ACC112 (cell line): ENCODE results near the gene GOLT1A.

Source experiments
- H2AFZ ChIP-seq: fragments of 200-600 bp; sonication (generic); one replicate; pipeline ENCODE4 v1.6.0; 2017; ENCODE audit warnings: antibody characterized with exemption, low read length; ENCODE audit not compliant: unreplicated experiment
- H3K27ac ChIP-seq: fragments of 200-600 bp; sonication (generic); 2 replicates; pipeline ENCODE4 v1.5.1; 2014; ENCODE audit warnings: low read depth, mild to moderate bottlenecking, antibody characterized with exemption, low read length, moderate library complexity
- H3K27me3 ChIP-seq: fragments of 200-600 bp; sonication (generic); 2 replicates; pipeline ENCODE4 v1.6.1; 2014; ENCODE audit warnings: mild to moderate bottlenecking, antibody characterized with exemption, low read length, moderate library complexity, mixed read lengths; ENCODE audit not compliant: insufficient read depth
- H3K36me3 ChIP-seq: fragments of 200-600 bp; sonication (generic); 2 replicates; pipeline ENCODE4 v1.6.1; 2016; ENCODE audit warnings: mild to moderate bottlenecking, antibody characterized with exemption, low read length, moderate library complexity, mixed read lengths; ENCODE audit not compliant: insufficient read depth
- H3K4me1 ChIP-seq: fragments of 200-600 bp; sonication (generic); one replicate; pipeline ENCODE4 v1.6.1; 2016; ENCODE audit warnings: low read length, mixed read lengths; ENCODE audit not compliant: insufficient read depth, unreplicated experiment, control insufficient read depth
- H3K4me3 ChIP-seq: fragments of 200-600 bp; sonication (generic); 2 replicates; pipeline ENCODE4 v1.5.1; 2014; ENCODE audit warnings: mild to moderate bottlenecking, low read depth, low read length
- H3K79me2 ChIP-seq: fragments of 200-600 bp; sonication (generic); one replicate; pipeline ENCODE4 v1.6.0; 2016; ENCODE audit warnings: low read length; ENCODE audit not compliant: control insufficient read depth, unreplicated experiment, insufficient read depth

Gene GOLT1A

GRCh38 chr1:204202481-204202880 lies 11.3 kb downstream of the GOLT1A start:
- Histone ChIP-seq H3K36me3 (no peaks in the 10 kb centered on the region), H2AFZ (no peak overlapping the region), H3K4me1 (peaks cover 12% of the 10 kb centered on the region), H3K27me3 (peaks cover 48% of the 10 kb centered on the region), H3K79me2 (no peaks in the 10 kb centered on the region), H3K4me3 (no peak overlapping the region), H3K27ac (no peak overlapping the region)

GRCh38 chr1:204201348-204202040 lies 12.3 kb downstream of the GOLT1A start:
- H2AFZ ChIP-seq = no peak overlapping the region
- H3K27me3 ChIP-seq = peaks cover 39% of the 10 kb centered on the region
- H3K4me1 ChIP-seq = peaks cover 12% of the 10 kb centered on the region
- H3K79me2 ChIP-seq = no peaks in the 10 kb centered on the region
- H3K4me3 ChIP-seq = no peak overlapping the region
- H3K27ac ChIP-seq = no peak overlapping the region
- no peaks in the 10 kb centered on the region for H3K36me3 ChIP-seq

GRCh38 chr1:204199579-204199978 lies 14.2 kb downstream of the GOLT1A start:
- peaks cover 22% of the 10 kb centered on the region for H3K27me3 ChIP-seq
- no peak overlapping the region for H3K27ac ChIP-seq
- no peaks in the 10 kb centered on the region for H3K36me3 ChIP-seq
- no peaks in the 10 kb centered on the region for H3K79me2 ChIP-seq
- peaks cover 12% of the 10 kb centered on the region for H3K4me1 ChIP-seq
- no peak overlapping the region for H3K4me3 ChIP-seq
- H2AFZ ChIP-seq = no peak overlapping the region

- H3K27me3 ChIP-seq = peaks cover 16% of the 10 kb centered on the region
- no peak overlapping the region for H2AFZ ChIP-seq
- H3K79me2 ChIP-seq = no peaks in the 10 kb centered on the region
- peaks cover 12% of the 10 kb centered on the region for H3K4me1 ChIP-seq
- no peaks in the 10 kb centered on the region for H3K36me3 ChIP-seq
- H3K4me3 ChIP-seq = no peak overlapping the region
- no peak overlapping the region for H3K27ac ChIP-seq
Measured at GRCh38 chr1:204198348-204199340, 15.1 kb downstream of the GOLT1A start.

- no peak overlapping the region for H2AFZ ChIP-seq
- no peak overlapping the region for H3K4me3 ChIP-seq
- no peak overlapping the region for H3K27ac ChIP-seq
- H3K27me3 ChIP-seq = peaks cover 16% of the 10 kb centered on the region
- H3K4me1 ChIP-seq = peaks cover 12% of the 10 kb centered on the region
- no peaks in the 10 kb centered on the region for H3K79me2 ChIP-seq
- H3K36me3 ChIP-seq = no peaks in the 10 kb centered on the region
Measured at GRCh38 chr1:204197068-204197467, 16.7 kb downstream of the GOLT1A start.

GRCh38 chr1:204196068-204196795 lies 17.6 kb downstream of the GOLT1A start, which contains the start of gene KISS1:
KISS1 (minus strand) TSS chr1:204196491; CDS start chr1:204192876, 3,615 bp downstream.
- H3K27ac ChIP-seq = no peak within 1 kb of the TSS
- no peak within 1 kb of the TSS for H3K4me3 ChIP-seq
- no peaks in the 10 kb centered on the region for H3K36me3 ChIP-seq
- H3K79me2 ChIP-seq = no peaks in the 10 kb centered on the region
- H3K27me3 ChIP-seq = peaks cover 23% of the 10 kb centered on the region
- H3K4me1 ChIP-seq = peaks cover 12% of the 10 kb centered on the region
- no peak within 1 kb of the TSS for H2AFZ ChIP-seq

GRCh38 chr1:204194771-204195170 lies 19.0 kb downstream of the GOLT1A start:
- H3K79me2 ChIP-seq = no peaks in the 10 kb centered on the region
- H3K4me3 ChIP-seq = no peak overlapping the region
- H2AFZ ChIP-seq = no peak overlapping the region
- no peaks in the 10 kb centered on the region for H3K36me3 ChIP-seq
- H3K4me1 ChIP-seq = peaks cover 15% of the 10 kb centered on the region
- peaks cover 31% of the 10 kb centered on the region for H3K27me3 ChIP-seq
- H3K27ac ChIP-seq = no peak overlapping the region

- Histone ChIP-seq H2AFZ (no peak overlapping the region), H3K4me3 (no peak overlapping the region), H3K27me3 (peaks cover 38% of the 10 kb centered on the region), H3K4me1 (peaks cover 17% of the 10 kb centered on the region), H3K79me2 (no peaks in the 10 kb centered on the region), H3K36me3 (no peaks in the 10 kb centered on the region), H3K27ac (no peak overlapping the region)
Measured at GRCh38 chr1:204194080-204194479, 19.7 kb downstream of the GOLT1A start.

- Histone ChIP-seq H3K4me1 (peaks cover 6% of the 10 kb centered on the region), H3K27me3 (peaks cover 51% of the 10 kb centered on the region), H3K4me3 (no peak overlapping the region), H2AFZ (no peak overlapping the region), H3K79me2 (no peaks in the 10 kb centered on the region), H3K36me3 (no peaks in the 10 kb centered on the region), H3K27ac (no peak overlapping the region)
Measured at GRCh38 chr1:204192589-204193352, 21.0 kb downstream of the GOLT1A start.

GRCh38 chr1:204192046-204192445 lies 21.7 kb downstream of the GOLT1A start:
- no peaks in the 10 kb centered on the region for H3K36me3 ChIP-seq
- peaks cover 58% of the 10 kb centered on the region for H3K27me3 ChIP-seq
- no peaks in the 10 kb centered on the region for H3K79me2 ChIP-seq
- H3K4me1 ChIP-seq = peaks cover 6% of the 10 kb centered on the region
- no peak overlapping the region for H3K4me3 ChIP-seq
- no peak overlapping the region for H2AFZ ChIP-seq
- H3K27ac ChIP-seq = no peak overlapping the region
